CD4-positive, alpha-beta T cell treated with Interleukin-17A for 4 hours (primary cell): ENCODE measurements around the gene EIF5A.

Source experiments
- DNase-seq: peaks from one replicate; pipeline ENCODE4 v3.0.0-alpha.2; 2020; ENCODE audit warnings: mixed read lengths

EIF5A gene

DNA sequence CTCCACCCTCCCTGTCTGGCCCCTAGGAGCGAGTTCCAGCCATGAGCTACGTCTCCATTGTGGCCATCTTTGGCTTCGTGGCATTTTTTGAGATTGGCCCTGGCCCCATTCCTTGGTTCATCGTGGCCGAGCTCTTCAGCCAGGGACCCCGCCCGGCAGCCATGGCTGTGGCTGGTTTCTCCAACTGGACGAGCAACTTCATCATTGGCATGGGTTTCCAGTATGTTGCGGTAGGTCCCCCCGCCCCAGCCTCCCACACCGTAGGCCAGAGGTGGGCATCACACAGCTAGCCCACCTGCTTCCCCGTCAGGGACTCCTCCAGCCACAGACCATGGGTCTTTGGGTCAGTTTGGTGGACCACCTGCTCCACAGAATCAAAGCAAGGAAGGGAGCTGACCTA, 21.7 kb upstream of the EIF5A start:
- no peak for DNase-seq

DNA sequence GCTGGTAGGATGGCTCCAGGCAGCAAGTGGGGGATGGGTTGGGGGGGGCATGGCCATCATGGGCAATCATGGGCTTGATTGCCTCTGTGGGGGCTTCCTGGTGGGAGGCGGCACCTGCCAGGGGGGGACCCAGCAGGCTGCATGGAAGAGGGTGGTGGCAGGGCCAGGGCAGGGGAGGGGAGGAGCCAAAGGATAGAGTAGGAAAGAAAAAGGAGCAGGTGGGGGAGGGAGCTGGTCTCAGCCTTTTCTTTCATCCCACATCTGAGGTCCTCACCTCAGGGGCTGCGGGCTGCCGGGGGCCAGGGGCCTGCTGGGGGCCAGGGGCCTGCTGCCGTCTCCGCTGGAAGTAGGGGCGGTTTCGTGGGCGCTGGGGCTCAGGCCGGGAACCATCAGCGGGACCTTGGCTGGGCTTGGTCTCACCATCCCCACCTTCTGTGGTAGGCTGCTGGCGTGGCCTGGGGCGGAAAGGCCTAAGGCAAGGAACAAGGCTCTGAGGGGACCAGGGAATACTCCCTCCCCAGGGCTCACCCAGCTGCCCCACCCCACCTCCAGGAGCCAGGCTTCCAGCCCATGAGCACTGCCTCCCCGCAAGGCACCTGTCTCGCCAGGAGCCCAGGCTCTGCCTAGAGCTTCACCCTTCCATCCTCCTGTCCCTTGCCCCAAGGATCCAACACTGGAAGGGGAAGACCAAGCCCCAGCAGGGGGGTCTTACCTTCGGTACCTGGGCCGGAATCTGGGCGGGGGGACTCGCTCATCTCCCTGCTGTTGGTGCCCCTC, 18.0 kb upstream of the EIF5A start:
- DNase-seq: no peak

DNA sequence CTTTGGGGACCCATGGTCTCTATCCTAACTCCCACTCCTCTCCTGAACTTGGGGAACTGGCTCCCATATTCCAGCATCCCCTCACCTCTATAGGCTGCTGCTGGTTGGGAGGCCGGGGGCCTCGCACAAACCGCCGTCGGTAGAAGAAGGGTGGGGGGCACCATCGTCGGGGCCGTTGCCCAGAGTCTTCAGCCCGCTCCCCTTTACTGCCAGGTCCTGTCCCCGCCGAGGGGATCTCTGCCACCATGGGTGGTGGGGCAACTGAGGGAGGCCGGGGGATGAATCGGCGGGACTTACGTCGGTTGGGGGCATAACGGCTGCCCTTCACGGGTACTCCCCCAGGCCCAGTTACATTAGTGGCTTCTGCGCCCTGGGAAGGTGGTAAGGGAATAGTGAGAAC, 17.3 kb upstream of the EIF5A start:
- DNase-seq: no peak

- no peak for DNase-seq
Measured at GRCh38 chr17:7290685-7291084, 16.7 kb upstream of the EIF5A start.

GRCh38 chr17:7292194-7292593, 15.2 kb upstream of the EIF5A start:
- DNase-seq: no peak

DNA sequence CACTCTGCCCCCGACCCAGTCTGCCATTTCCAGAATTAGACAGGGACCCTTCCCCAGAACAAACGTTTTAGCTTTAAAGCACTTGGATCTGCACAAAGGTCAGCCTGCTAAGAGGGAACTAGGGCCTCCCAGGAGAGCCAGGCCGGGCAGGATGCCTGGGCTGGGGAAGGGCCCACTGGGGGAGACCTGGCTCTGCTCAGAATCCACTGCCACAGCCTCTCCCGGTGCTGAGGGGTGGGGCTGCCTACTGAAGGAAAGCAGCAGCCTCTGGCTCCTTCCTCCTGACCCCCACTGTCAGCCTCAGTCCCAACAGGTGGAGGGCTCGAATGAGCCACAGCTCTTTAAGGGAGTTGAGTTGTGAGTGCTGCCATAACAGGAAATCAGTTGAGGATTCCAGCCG, 14.7 kb upstream of the EIF5A start:
- no peak for DNase-seq

- DNase-seq: no peak
Measured at GRCh38 chr17:7293159-7293558, 14.3 kb upstream of the EIF5A start.

GRCh38 chr17:7293816-7294613, 13.4 kb upstream of the EIF5A start:
- peak; percentile 48 for DNase-seq

DNA sequence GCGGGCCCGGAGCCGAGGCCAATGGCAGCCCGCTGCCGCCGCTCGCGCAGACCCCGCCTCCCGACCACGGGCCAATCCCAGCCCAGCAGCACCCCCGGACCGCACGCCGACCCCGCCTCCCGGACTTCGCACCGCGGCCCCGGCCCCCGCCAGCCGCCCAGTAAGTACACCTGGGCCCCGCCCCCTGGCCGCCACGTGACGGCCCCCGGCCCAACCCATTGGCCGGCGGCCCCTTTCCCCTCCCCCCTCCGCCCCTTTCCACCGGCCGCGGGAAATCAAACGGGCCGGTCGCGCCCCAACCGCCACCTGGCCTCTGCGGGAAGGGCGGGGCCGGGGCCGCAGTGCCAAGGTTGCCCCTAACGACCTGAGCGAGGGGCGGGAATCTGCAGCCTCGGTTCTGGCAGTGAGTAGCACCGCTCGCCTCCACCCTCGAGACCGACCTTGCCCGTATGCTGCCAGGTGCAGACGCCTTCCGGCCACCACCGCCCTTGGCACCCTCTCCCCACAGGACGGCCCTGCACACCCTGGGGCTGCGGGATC, 12.7 kb upstream of the EIF5A start, which contains the start of gene YBX2:
TSS of gene YBX2 (minus strand) at position 26 of the 540 bp plus-strand sequence. CDS start 139 bp downstream, outside the sequence.
- DNase-seq: peak; percentile 82

DNA sequence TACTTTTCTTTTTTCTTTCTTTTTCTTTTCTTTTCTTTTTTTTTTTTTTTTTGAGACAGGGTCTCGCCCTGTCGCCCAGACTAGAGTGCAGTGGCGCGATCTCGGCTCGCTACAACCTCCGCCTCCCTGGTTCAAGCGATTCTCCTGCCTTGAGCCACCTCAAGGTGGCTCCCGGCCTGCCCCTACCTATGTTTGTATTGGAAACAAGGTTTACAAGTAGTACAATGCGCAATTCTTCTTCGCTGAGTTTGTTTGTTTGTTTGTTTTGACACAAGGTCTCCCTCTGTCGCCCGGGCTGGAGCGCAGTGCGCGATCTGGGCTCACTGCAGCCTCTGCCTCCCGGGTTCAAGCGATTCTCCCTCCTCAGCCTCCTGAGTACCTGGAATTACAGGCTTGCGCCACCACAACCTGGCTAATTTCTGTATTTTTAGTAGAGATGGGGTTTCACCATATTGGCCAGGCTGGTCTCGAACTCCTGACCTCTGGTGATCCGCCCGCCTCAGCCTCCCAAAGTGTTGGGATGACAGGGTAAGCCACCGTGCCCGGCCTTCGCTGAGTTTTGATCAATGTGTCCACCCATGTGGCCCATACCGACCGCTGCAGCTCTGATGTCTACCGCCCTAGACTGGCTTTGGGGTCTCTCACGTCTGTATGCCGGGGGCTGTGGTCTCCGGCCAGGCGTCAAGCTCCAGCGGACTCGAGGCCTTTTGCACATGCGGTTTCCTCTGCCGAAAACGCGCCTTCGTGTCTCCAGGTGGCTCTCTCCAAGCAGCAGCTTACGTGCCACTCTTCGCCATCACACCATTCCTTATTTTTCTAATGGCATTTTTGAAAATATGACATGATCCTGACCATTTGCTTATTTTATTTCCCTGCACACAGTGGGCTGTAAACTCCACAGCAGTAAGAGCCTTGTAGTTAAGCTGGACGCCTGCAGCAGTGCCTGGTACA, 11.9 kb upstream of the EIF5A start:
- no peak for DNase-seq

- peak; percentile 79 for DNase-seq
Measured at GRCh38 chr17:7296189-7296861, 11.1 kb upstream of the EIF5A start.

- no peak for DNase-seq
Measured at GRCh38 chr17:7304179-7304578, 3.2 kb upstream of the EIF5A start.

- DNase-seq: peak; percentile 53
Measured at GRCh38 chr17:7307686-7308624, 527 bp downstream of the EIF5A start.

- peak; percentile 88 for DNase-seq
Measured at GRCh38 chr17:7308625-7309433, 1.4 kb downstream of the EIF5A start.

GRCh38 chr17:7309628-7310027, 2.2 kb downstream of the EIF5A start:
- DNase-seq: no peak

GRCh38 chr17:7311110-7311705, 3.8 kb downstream of the EIF5A start:
- DNase-seq: no peak

DNA sequence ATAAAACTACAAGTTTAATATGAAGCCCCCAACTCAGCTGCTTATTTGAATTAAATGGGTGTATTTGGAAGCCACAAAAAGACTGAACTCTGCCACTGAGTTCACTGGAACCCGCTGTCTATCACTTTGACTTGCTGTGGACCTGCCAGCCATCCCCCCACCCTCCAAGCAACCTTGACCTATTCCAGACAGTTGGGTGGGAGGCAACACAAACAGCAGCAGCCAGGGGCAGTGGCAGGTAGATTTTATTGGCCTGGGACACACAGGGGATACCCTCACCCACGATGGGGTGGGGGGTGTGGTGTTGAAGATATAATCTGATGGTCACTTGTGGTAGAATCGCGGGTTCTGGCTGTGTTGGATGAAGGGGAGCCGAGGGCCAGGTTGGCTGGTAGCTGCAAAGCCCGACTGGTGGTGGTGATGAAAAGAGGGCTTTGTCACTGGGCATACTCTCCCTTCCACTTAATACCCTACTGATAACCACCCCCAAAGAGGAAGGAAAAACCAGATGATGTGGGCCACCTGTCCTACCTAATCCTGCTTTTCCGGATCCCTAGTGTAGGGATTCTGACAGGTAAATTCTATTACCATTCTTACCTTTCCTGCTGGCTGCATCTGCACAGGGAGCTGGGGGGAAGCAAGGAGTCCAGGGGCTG, 5.1 kb downstream of the EIF5A start:
- no peak for DNase-seq

- DNase-seq: no peak
Measured at GRCh38 chr17:7313088-7313889, 5.9 kb downstream of the EIF5A start.
